HG03520 (cell line): ENCODE data around the gene CPLX1.

Experiments used
- ATAC-seq: cut with Tn5 transposase; IDR thresholded peaks from one replicate; pipeline ENCODE4 v1.9.1; 2021; ENCODE audit warnings: mild to moderate bottlenecking, moderate library complexity; ENCODE audit not compliant: unreplicated experiment

CPLX1 gene

DNA sequence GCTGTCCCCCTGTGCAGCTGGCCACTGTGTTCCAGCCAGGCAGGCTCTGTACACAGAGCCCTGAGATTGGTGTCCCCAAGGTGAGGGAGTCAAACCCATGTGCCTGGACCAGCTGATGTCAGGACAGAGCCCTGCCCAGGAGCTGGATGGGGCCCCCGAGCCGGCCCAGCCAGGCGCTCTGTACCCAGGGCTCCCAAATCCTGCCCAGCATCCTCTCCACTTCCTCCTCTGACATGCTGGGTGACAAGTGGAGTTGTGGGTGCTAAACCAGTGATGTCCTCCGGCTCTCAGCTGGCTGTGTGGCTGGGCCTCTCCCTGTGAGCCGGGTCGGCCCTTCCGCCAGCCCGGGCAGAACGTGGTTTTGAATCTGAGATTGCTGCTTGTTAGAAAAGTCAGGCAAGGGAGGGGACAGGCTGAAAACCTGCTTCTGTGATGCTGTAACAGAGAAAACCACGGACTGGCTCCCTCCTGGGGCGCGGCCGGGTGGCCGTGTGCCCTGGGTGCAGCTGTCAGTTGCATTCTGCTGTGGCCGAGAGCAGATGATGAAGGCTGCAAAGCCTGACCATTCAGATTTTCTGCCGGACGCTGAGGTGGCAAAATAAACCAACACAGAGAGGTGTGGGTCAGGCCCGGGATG is 7.9 kb upstream of the CPLX1 start:
- no peak for ATAC-seq

DNA sequence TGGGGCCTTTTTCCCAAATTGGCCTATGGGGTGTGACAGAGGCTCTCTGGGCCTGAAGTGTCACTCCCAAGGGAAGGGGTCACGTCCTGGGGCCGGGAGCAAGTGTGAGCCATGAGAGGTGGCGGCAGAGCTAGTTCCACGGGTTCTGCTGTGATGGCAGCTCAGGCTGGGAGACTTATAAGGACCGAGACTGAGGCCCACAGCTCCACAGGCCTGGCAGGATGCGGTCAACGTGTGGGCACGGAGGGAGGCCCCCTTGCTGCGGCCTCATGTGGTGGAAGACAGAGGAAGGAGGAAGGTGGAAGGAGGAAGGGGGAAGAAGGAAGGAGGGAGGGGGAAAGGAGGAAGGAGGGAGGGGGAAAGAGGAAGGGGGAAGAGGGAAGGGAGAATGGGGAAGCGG is 7.2 kb upstream of the CPLX1 start:
- no peak for ATAC-seq

DNA sequence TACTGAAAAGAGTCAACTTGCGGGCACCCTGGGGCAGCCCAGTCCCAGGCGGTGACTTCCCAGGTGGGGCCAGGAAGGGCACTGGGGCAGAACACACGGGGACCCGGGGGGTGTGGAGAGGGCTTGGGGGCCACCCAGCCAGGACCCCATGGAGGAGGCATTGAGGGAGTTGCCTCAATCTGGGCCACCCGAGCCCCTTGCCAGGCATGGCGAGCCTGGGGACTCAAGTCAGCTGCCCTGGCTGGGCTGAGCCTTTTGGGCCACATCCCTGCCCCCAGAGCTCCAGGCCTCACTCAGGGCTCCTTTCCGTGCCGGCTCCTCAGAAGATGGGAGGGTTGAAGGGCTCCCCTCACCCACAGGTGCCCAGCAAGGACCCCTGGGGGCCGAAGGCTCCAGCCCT is 6.6 kb upstream of the CPLX1 start:
- ATAC-seq = no peak

DNA sequence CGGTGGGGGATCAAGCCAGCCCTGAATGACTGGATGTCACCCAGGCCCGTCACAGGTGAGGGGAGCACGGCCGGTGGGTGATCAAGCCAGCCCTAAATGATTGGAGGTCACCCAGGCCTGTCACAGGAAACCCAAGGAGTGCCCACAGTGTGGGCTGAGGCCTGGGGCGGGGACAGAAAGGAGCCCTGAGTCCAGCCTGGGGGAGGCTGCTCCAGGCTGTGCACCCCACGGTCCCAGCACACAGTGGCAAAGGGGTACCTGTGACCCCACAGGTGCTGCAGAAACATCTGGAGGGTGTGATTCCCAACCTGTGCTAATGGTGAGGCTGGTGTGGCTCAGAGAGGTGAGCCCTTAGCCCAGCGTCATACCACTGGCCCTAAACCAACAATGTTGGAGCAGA is 6.2 kb upstream of the CPLX1 start:
- ATAC-seq = no peak

DNA sequence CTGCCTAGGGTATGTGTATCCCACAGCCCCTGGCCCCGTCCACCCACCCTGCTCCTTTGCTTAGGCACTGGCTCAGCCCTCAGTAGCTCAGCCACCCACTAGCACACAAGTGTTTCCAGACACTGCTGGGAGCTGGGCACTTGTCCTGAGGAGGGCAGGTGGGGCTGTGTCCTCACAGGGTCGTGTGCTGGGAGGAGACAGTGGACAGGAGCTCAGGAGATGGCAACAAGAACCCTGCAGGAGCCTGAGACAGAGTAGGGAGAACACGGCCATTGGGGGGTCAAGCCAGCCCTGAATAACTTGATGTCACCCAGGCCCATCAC is 5.5 kb upstream of the CPLX1 start:
- no peak for ATAC-seq

DNA sequence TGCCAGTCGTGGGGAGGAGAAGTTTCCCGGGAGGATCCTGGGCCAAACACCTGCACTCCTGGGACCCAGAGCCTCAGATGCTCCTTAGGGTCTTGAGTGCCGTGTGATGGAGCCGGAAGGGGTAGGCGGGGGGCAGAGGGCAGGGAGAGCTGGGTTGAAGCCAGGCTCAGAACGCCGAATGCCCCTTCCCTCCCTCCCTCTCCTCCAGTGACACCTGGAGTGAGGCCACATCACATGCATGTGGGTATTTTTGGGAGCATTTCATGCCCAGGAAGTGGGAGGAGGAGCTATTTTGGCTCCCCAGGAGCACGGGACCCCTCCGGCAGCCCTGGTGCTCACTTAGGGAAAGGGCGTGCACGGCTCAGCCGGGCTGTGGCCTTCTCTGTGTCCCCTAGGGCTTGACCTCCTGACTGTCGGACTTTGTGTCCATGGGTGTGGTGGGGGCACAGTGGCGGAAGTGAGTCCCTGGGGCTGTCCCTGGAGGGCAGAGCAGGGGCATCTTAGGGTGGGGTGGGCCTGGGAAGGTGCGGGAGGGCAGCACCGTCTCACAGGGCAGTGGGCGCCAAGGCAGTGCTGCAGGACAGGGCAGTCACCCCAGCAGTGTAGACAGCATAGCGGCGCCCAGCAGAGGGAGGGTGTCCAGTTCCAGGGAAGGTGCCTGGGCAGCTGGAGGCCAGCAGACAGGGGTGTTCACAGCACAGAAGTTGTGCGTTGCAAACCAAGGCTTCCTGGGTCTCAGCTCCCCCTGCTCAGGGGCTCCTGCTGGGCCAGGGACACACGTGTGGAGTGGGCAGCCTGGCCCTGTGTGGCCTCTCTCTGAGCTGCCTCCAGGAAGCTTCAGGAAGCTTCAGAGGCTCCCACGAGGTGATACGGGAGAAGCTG is 4.9 kb upstream of the CPLX1 start:
- no peak for ATAC-seq

DNA sequence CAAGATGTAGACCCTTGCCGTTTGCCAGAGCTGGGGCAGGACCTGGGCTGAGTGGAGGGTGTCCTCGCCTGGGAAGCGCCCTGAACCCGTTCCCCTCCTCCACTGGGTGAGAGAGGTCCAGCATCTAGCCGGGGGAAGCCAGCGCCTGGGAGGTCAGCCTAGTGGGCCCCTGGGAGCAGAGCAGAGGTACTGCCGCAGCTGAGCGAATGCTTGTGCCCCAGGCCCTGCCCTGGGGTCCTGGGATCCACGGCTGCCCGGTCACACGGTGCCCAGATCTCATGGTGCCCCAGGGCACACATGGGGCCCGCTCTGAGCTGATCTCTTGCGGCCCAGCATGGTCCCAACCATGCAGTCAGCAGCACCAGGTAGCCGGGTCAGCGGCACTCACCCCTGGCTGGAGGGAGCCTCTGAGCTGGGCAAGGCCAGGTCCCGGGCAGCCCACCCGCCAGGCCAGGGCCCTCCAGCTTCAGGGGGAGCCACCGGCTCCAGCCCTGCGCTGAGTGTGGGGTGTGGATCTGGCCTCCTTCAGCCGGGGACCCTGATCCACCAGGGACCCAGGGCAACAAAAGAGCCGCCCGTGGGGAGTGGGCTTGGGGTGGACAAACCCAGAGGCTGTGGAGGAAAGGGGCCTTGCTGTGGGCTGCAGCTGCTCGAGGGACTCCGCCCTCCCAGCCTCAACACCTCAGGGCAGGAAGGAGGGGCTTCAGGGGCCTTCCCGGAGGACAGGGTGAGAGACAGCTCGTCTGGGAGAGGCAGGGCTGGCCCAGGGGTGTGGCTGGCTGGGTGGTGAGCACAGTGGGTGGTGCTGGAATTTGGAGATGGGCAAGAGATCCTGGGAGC is 4.1 kb upstream of the CPLX1 start:
- ATAC-seq = no peak

DNA sequence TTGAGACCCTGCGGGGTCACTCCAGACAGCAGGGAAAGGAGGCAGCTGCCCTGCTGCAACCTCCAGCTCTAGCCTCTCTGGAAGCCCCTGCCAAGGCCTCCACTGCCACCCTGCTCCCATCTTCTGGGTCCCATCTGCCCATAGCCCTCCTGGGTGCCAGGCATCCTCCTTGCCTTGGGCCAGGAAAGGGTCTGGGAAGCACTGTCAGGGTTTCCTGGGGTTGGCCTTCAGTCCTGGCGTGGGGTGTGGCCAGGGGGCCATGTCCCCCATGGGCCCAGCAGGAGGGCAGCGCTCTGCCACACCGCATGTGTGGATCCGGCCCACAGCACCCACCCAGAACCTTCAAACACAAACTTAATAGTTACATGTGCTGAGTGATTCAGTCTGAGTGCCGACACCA is 3.4 kb upstream of the CPLX1 start:
- ATAC-seq = no peak

DNA sequence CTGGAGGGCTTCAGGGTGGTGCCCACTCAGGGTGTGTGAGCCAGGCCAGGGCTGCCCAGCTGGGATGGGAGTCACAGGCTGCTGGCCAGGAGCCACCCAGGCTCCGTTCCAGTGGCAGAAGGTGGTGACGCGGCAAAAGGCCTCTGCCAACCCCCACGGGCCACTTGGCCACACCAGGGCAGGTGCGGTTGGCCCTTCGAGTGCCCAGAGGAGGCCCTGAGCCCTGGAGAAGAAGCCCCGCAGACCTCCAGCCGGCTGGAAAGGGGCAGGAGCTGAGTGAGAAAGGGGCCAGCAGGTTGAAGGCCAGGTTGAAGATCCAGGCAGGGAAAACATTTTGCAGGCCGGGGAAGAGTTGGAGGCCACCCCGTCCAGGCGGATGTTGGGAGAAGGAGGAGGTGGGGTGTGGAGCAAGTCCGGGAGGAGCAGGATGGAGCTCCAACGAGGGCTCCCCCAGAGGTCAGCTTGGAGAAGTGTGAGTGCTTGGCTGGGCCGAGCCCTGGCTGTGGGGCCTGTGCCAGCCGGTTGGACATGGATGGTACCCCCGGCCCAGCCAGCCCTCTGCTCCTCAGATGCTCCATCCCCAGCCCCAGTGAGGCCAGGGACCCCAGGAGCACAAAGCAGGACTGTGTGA is 2.8 kb upstream of the CPLX1 start:
- ATAC-seq = no peak

DNA sequence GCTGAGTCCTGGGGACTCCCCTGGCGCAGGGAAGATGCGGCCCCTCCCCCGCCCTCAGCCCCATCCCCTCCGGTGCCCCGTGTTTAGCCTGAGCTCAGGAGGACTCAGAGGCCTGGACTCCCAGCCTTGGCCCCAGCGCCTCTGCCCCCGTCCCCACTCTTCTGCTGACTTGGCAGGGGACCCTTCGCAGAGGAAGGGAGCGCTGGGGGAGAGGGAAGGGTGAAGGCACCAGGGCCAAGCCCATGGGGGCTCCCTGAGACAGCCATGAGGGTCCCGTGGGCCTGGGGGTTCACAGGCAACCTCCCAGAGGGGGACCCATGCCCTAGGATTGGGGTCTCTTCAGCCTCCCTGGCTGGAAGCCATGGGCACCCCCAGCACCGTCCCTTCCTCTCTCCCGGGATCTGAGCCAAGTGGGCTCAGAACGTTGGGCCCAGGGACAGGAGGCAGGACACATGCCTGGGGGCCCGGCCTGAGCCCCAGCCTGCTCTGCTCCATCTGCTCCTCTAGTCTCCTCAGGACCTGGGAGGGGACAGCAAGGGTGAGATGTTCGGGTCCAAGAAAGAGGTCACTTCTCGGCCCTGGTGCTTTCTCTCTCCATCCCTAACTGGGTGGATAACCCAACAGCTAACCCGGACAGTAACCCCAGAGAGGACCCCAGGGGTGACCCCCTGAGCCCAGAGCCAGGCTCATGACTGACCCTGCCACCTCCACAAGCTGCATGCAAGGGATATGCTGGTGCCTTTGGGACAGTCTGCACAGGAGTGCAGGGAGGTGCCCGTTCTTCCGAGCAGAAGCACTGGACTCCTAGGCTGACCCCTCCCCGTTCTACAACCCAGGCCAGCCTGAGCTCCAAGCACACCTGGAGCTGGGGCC is 1.5 kb upstream of the CPLX1 start:
- ATAC-seq = no peak

DNA sequence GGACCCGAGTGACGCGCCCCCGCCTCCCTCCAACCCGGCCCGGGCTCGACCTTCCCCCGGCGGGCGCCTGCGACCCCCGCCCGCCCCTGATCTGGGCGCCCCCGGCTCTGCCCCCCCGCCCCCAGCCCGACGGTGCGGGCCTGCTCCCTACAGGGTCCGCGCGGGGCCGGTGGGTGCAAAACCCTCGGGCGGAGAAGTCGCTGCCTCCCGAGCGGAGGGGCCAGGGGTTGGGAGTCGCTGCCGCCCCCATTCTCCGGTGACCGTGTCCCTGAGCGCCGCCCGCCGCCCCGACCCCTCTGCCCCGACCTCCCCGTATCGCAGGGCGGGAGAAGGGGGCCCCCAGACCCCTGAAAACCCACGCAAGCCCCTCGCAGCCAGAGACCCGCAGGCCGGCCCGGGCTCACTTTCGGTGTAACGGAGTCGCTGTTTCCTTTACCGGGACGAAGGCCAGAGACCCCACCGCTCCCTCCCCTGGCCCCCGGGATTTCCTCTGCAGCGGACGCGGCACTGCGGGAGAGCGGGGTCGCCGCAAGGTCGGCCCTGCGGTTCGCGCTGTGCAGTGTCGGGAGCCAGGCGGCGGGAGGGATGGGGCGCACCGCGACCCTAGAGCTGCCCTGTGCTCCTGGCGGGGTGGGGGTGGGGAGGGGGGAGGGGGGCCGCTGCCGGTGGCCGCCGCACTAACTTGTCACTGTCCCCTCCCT is 729 bp upstream of the CPLX1 start:
- ATAC-seq = no peak

DNA sequence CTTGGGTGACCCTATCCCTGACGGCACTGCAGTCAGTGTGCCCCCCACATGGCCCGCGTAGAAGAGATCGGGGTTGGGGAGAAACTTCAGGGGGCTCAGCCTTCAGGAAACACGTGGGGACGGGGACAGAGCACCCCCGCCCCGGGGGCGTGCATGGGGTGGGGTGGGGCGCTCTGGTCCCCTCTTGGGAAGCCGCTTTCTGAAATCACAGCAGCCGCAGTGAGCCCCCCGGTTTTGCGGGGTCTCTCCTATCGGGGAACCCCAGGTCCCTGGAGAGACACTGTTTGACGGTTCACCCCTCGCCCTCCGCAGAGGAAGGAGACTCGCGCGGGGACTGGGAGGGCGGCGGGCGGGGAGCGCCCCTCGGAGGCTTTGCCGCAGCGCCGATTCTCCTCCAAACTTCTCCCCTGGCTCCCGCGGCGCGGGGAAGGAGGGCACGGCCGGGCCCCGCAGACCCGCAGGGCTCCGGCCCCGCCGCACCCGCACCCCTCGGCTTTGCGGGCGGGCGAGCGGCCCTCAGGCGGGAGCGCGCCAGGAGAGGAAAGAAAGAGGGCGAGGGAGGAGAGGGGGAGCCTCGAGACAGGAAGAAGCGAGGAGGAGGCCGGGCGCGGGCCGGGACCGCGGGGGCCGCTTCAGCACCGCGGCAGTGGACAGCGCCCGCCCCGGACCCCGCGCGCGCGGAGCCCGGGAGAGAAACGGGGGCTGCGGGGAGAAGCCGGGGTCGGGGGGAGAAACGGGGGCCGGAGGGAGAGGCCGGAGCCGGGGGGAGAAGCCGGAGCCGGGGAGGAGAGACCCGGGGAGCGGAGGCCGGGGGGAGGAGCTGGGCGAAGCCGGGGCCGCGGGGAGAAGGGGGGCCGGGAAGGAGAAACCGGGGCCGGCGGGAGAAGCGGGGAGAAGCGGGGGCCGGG is 612 bp downstream of the CPLX1 start:
- no peak for ATAC-seq

DNA sequence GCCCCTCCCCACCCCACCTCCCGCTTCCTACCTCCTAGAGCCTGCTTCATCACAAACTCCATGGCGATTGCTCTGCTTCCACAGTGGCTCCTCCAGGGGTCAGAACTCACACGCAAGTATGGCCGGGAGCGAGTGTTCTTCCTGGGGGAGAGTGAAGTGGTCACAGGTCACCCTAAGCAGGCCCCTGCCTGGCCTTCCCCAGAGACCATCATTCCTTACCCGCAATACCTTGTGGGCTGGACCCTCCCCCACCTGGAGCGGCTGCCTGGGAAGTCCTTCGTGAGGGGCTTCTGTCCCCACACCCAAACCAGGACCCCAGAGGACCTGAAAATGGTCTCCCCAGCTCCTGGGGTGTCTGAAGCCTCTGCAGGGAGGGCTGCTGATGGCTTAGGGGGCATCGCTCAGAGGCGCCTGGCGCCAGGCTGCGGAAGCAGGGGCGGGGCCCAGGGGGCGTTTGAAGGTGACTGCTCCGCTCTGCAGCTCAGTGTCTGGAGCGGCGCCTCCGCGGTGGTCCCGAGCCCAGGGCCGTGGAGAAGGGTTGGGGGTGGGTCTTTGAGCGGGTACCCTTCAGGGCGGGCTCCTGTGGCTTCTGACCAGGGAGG is 1.4 kb downstream of the CPLX1 start:
- ATAC-seq = no peak

DNA sequence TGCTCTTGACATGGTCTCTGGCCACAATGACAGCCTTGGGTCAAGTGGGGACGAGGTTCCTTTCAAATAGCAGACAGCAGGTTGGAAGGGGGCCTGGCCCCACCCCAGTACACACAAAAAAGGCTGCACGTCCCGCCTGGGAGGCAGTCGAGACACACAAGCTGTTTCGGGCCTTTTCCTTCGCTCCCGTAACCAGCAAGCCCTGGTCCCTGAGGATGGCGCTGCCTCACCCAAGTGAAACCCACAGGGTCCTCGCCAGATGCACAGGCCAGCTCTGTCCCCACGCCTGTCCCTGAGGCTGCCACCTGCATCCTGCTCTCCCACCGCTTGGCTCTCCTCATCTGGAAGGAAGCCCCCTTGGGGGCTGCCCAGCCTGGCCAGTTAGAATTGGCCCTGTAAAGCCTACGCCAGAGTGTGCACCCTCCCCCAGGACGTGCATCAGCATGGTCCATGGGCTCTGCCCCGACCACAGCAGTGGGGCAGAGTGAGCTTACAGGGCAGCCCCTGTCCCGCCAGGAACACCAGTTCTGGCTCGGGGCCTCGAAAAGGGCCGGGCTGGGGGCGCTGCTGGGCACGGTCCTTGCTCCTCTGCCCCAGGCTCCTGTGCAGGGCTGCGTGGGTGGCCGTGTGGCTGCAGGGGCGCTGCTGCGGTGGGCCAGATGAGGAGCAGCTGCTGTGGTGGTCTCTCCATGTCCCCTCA is 2.0 kb downstream of the CPLX1 start:
- ATAC-seq = no peak

DNA sequence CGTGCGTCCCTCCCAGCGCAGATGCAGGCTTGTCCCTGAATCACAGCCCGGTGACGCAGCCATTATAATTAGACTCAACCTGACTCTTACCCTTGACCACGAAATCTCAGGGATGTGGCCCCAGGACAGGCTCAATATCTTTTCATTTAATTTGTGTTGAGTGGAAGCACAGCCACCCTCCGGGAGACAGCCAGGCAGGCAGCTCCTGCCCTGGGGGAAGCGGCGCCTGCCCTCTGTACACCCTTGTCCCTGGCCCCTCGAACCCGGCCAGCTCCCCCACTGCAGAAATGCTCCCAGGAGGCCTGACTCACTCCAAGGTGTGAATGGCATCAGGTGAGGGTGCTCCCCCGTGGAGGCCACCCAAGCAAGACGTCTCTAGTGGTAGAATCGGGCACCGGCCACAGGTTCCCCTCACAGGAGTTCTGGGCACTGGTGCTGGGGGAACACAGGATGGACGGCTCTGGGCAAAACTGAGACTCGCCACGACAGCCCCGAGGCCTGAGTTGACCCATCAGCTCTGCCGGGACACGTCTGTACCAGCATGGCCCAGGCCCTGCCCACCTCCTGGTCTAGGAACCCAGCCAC is 2.7 kb downstream of the CPLX1 start:
- ATAC-seq = no peak

DNA sequence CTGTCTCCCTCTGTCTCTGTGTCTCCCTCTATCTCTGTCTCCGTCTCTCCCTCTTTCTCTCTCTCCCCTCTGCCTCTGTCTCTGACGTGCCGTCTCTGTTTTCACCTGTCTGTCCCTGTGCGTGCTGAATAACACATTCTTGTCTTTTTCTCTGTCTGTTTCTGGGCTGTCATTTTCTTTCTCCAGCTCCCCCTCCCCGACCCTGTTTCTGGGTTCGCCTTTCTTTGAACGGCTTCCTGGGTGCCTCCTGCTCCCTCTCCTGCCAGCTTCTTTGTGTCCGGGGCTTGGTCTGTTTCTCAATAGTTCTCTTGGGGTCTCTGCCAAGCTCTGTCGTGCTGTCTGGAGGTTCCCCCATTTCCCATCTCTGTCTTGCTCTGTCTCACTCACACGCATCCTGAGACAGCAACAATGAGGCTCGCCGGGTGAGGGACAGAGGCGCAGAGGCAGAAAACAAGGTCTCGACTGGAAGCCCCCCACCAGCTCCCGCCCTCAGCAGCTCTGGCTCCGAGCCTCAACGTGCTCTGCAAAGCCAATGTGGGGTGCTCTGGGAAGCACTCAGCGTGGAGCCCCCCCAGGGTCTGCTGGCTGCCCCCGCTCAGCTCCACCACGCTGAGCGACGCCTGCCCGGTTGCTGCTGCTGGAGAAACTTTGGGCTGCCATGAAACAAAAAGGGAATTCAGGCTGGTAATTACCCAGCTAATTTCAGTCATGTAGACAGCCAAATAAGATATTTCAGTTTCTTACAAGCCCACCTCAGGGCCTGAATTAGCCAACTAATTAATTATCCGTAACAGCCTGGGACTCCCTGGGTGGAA is 3.4 kb downstream of the CPLX1 start:
- no peak for ATAC-seq

DNA sequence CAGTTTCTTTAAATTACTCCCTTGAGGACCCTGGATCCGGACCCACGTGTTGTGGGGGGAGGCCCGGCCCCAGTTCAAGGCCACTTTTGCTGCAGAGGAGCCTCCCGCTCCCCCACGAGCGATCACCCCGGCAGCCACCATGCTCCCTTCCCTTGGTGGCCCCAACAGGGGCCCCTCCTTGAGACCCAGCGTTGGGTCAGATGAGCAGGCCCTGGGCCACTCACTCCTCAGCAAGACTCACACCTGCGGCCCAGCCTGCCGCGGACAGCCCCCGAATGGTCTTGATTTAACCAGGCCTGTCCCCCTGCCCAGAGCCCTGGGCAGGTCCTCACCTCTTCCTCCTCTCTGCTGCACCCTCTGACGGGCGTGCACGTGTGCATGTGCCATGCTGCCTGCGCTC is 4.3 kb downstream of the CPLX1 start:
- ATAC-seq = no peak
